Placental pericyte (primary cell): ENCODE results near the gene AMER2. TPM values are rescaled to one million over a fixed set of nuclear protein-coding genes. Genes with fewer than 3 reads are reported as not detected.

Source experiments
- small RNA-seq: library from RNA; depleted of rRNA; stranded (forward); fragments of <200 nt; gene quantifications from one replicate; pipeline ENCODE3, GENCODE V24; 2012; ENCODE audit warnings: low replicate concordance
- total RNA-seq: library from RNA; depleted of rRNA; stranded (reverse); fragments of >200 nt; gene quantifications from 2 replicates; pipeline ENCODE4 v1.2.3, GENCODE V29; 2012

AMER2 gene
- total RNA-seq, result not detected in 2 replicates

GRCh38 chr13:25171517-25172302, at the start of gene AMER2:
Gene AMER2, minus strand, starts transcription at chr13:25172288. Its CDS starts 669 bp downstream, at chr13:25171619.

Small RNA genes lying within 50 kb of the gene (small RNA-seq; reads per million reads assigned to genes)
- gene AL359757.1 (not detected), gene AL359757.2 (not detected)

Other genes with a start within 250 kb of the AMER2 start
- gene PABPC3, start 76.2 kb downstream of the AMER2 start, total RNA-seq, result under 0.01 TPM in 1 of 2 replicates, not detected in the other
- gene MTMR6, start 115.2 kb upstream of the AMER2 start, total RNA-seq, result 19.7 and 51.8 TPM in 2 replicates
- 40.7 and 95.5 TPM in 2 replicates for gene NUP58, start 129.3 kb upstream of the AMER2 start, total RNA-seq
- gene ATP8A2, start 199.7 kb upstream of the AMER2 start, total RNA-seq, result under 0.01 and 0.14 TPM in 2 replicates